Measurements from ENCODE around the gene MYO1A.
"Not testable (repeated sequence)": the region's sequence is repeated elsewhere in the genome, so short reads cannot be mapped to it uniquely, and the experiment has no call there.

Gene MYO1A

GRCh38 chr12:57048423-57049118 lies 1.4 kb downstream of the MYO1A start:
- no peak for FAIRE-seq

GRCh38 chr12:57047981-57048380 lies 1.9 kb downstream of the MYO1A start:
- FAIRE-seq, result no peak

More at GRCh38 chr12:57048423-57049118, 1.4 kb downstream of the MYO1A start:
- no peak for DNase-seq (ENCODE audit: insufficient read length, low spot score)

GRCh38 chr12:57046947-57047890 lies 2.7 kb downstream of the MYO1A start:
- FAIRE-seq (peak; percentile 58), DNase-seq (ENCODE audit: insufficient read length, low spot score) (no peak)

More at GRCh38 chr12:57047981-57048380, 1.9 kb downstream of the MYO1A start:
- no peak for DNase-seq (ENCODE audit: insufficient read length, low spot score)

- DNase-seq (ENCODE audit: insufficient read length, low spot score) (no peak), FAIRE-seq (no peak)
Measured at GRCh38 chr12:57046086-57046791, 3.7 kb downstream of the MYO1A start.

GRCh38 chr12:57044889-57045288 lies 5.0 kb downstream of the MYO1A start:
- DNase-seq (ENCODE audit: insufficient read length, low spot score) (no peak), FAIRE-seq (no peak)

GRCh38 chr12:57044468-57044867 lies 5.5 kb downstream of the MYO1A start:
- FAIRE-seq (no peak), DNase-seq (ENCODE audit: insufficient read length, low spot score) (no peak)

GRCh38 chr12:57042695-57043094 lies 7.2 kb downstream of the MYO1A start:
- FAIRE-seq (no peak), DNase-seq (ENCODE audit: insufficient read length, low spot score) (no peak)

- DNase-seq (ENCODE audit: insufficient read length, low spot score), result no peak
- FAIRE-seq, result no peak
Measured at GRCh38 chr12:57040750-57041149, 9.2 kb downstream of the MYO1A start.

- DNase-seq (ENCODE audit: insufficient read length, low spot score) (no peak), FAIRE-seq (no peak)
Measured at GRCh38 chr12:57040211-57040610, 9.7 kb downstream of the MYO1A start.

- DNase-seq (ENCODE audit: insufficient read length, low spot score), result no peak
- no peak for FAIRE-seq
Measured at GRCh38 chr12:57039016-57039798, 10.7 kb downstream of the MYO1A start.

GRCh38 chr12:57037264-57037663 lies 12.7 kb downstream of the MYO1A start:
- DNase-seq (ENCODE audit: insufficient read length, low spot score) (no peak), FAIRE-seq (no peak)

GRCh38 chr12:57033431-57033830 lies 16.5 kb downstream of the MYO1A start:
- DNase-seq (ENCODE audit: insufficient read length, low spot score) (no peak), FAIRE-seq (no peak)

- DNase-seq (ENCODE audit: insufficient read length, low spot score) (no peak), FAIRE-seq (no peak)
Measured at GRCh38 chr12:57031789-57032188, 18.1 kb downstream of the MYO1A start.

- DNase-seq (ENCODE audit: insufficient read length, low spot score) (peak; percentile 33), FAIRE-seq (peak; percentile 74)
Measured at GRCh38 chr12:57031138-57031725, 18.7 kb downstream of the MYO1A start.

GRCh38 chr12:57029457-57029856 lies 20.5 kb downstream of the MYO1A start:
- DNase-seq (ENCODE audit: insufficient read length, low spot score) (no peak), FAIRE-seq (no peak)

GRCh38 chr12:57027805-57028153 lies 22.1 kb downstream of the MYO1A start:
- no peak for FAIRE-seq
- no peak for DNase-seq (ENCODE audit: insufficient read length, low spot score)

- DNase-seq (ENCODE audit: insufficient read length, low spot score) (no peak), FAIRE-seq (no peak)
Measured at GRCh38 chr12:57027011-57027804, 22.7 kb downstream of the MYO1A start.

- no peak for DNase-seq (ENCODE audit: insufficient read length, low spot score)
- no peak for FAIRE-seq
Measured at GRCh38 chr12:57025196-57025595, 24.7 kb downstream of the MYO1A start.

- FAIRE-seq; DNase-seq (ENCODE audit: insufficient read length, low spot score): not testable (repeated sequence)
Measured at GRCh38 chr12:57022324-57022723, 27.6 kb downstream of the MYO1A start.

All from GM19239 (cell line).